MM.1S (cell line): ENCODE data around the gene SLC6A9.

ENCODE experiments used
- EZH2 ChIP-seq: fragments of 300-600 bp; sonication (generic); optimal IDR thresholded peaks from 2 replicates; pipeline ENCODE3; 2017; ENCODE audit warnings: low read depth, mild to moderate bottlenecking, antibody characterized with exemption, low read length, mixed read lengths
- TF ChIP-seq, protein P1 (sequence below): fragments of 300-600 bp; sonication (generic); IDR thresholded peaks from 2 replicates; pipeline ENCODE4 v1.5.1; 2016; ENCODE audit warnings: antibody characterized with exemption, low read length, mixed read lengths

DNA sequence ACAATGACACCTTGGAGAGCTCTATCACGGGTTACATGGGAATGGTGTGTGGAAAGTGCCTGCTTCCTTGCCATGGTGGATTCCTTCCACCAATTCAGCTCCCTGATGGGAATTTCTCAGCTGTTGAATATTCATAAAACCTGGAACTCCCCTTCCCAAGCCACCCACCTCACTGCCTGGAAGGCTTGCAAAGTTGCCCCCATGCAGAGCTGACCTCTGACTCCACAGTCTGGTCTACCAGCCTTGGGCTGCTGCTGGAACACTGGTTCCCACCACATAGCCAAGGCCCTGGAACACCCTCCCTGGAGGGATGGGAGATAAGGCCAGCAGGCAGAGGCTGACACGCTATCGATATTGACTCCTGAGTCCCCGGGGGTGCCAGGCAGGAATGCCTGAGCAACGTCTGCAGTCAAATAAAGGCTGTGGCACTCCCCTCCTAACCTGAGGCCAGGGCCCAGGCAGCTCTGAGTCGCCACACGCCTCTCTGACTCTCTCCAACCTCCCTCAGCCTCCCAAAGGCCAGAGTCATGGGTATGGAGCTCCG lies 31.1 kb downstream of the SLC6A9 start:
- TF ChIP-seq, protein P1, sequence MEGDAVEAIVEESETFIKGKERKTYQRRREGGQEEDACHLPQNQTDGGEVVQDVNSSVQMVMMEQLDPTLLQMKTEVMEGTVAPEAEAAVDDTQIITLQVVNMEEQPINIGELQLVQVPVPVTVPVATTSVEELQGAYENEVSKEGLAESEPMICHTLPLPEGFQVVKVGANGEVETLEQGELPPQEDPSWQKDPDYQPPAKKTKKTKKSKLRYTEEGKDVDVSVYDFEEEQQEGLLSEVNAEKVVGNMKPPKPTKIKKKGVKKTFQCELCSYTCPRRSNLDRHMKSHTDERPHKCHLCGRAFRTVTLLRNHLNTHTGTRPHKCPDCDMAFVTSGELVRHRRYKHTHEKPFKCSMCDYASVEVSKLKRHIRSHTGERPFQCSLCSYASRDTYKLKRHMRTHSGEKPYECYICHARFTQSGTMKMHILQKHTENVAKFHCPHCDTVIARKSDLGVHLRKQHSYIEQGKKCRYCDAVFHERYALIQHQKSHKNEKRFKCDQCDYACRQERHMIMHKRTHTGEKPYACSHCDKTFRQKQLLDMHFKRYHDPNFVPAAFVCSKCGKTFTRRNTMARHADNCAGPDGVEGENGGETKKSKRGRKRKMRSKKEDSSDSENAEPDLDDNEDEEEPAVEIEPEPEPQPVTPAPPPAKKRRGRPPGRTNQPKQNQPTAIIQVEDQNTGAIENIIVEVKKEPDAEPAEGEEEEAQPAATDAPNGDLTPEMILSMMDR, result no peak
- TF ChIP-seq EZH2, result no peak
